ENCODE data around the gene STARD8. TPM values are rescaled to one million over a fixed set of nuclear protein-coding genes. Genes with fewer than 3 reads are reported as not detected.

The STARD8 gene
- total RNA-seq, 4 donors from 2014 or later = 0.60 to 11.6 (median 3.2) TPM

DNA sequence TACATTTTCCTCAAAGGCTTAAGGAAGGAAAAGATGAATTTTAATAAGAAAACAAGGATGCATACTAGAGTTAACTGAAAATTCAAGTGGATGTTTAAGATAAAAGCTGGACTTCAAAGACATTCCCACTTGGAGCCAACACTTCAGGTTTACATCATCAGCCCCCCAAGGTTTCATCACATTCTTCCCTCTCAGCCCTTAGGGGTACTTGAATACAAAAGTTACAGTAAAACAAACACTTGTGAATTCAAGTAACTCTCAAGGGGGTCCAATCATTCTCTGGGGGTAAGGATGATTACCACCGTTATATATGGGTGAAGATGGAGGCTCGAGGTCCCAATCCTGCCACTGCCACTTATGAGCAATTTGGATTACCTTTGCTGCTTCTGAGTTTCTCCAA, 36.1 kb downstream of the STARD8 start:
- DNase-seq = no peak
- Histone ChIP-seq H3K36me3 (no peaks in the 10 kb centered on the region), H3K27me3 (no peaks in the 10 kb centered on the region), H3K4me3 (no peak overlapping the region), H3K27ac (no peak overlapping the region), H3K4me1 (no peaks in the 10 kb centered on the region), H3K9me3 (no peaks in the 10 kb centered on the region)
- intact Hi-C loops (cut with DNase I; ENCODE audit: low total_unique reads) (no loop called here), in situ Hi-C loops (cut with MboI; ENCODE audit: low pct_ligation_motif_present in 1 of 4, low pct_unique_long_range_greater_than_20kb in 1 of 4, low sequenced_read_pairs in 3 of 4) (no loop called here)
- TF ChIP-seq POLR2A (IDR thresholded peaks at IDR 0.05) (no peak), EP300 (IDR thresholded peaks at IDR 0.05; ENCODE audit: low read depth) (no peak), POLR2AphosphoS5 (IDR thresholded peaks at IDR 0.05) (no peak)
- TF ChIP-seq, protein P1, sequence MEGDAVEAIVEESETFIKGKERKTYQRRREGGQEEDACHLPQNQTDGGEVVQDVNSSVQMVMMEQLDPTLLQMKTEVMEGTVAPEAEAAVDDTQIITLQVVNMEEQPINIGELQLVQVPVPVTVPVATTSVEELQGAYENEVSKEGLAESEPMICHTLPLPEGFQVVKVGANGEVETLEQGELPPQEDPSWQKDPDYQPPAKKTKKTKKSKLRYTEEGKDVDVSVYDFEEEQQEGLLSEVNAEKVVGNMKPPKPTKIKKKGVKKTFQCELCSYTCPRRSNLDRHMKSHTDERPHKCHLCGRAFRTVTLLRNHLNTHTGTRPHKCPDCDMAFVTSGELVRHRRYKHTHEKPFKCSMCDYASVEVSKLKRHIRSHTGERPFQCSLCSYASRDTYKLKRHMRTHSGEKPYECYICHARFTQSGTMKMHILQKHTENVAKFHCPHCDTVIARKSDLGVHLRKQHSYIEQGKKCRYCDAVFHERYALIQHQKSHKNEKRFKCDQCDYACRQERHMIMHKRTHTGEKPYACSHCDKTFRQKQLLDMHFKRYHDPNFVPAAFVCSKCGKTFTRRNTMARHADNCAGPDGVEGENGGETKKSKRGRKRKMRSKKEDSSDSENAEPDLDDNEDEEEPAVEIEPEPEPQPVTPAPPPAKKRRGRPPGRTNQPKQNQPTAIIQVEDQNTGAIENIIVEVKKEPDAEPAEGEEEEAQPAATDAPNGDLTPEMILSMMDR (IDR thresholded peaks at IDR 0.05) = no peak
- 82% methylated on average over 2 of the region's 2 CpGs; no CpG with 5 or more reads in 1 of the 2 donors for WGBS, 2 donors (ENCODE audit: low coverage in 1 of 2)

GRCh38 chrX:68684291-68684918, 36.9 kb downstream of the STARD8 start:
- Histone ChIP-seq H3K4me1 (no peaks in the 10 kb centered on the region), H3K36me3 (no peaks in the 10 kb centered on the region), H3K4me3 (no peak overlapping the region), H3K9me3 (no peaks in the 10 kb centered on the region), H3K27ac (peak overlapping the region in 1 of 4 donors; percentile 24), H3K27me3 (no peaks in the 10 kb centered on the region)
- intact Hi-C loops (cut with DNase I; ENCODE audit: low total_unique reads) = no loop called here
- in situ Hi-C loops (cut with MboI; ENCODE audit: low pct_ligation_motif_present in 1 of 4, low pct_unique_long_range_greater_than_20kb in 1 of 4, low sequenced_read_pairs in 3 of 4) = no loop called here
- DNase-seq = peak; percentile 18
- WGBS, 2 donors (ENCODE audit: low coverage in 1 of 2) = 62% methylated on average over 15 of the region's 15 CpGs; no CpG with 5 or more reads in 1 of the 2 donors
- TF ChIP-seq POLR2A (IDR thresholded peaks at IDR 0.05) = no peak
- no peak for TF ChIP-seq POLR2AphosphoS5 (IDR thresholded peaks at IDR 0.05)
- TF ChIP-seq, protein P1 (IDR thresholded peaks at IDR 0.05) = no peak
- TF ChIP-seq EP300 (IDR thresholded peaks at IDR 0.05; ENCODE audit: low read depth) = no peak

GRCh38 chrX:68684919-68685304, 37.4 kb downstream of the STARD8 start:
- H3K9me3 ChIP-seq = no peaks in the 10 kb centered on the region
- no peak for DNase-seq
- intact Hi-C loops (cut with DNase I; ENCODE audit: low total_unique reads) = no loop called here
- WGBS, 2 donors (ENCODE audit: low coverage in 1 of 2) = 70% methylated on average over 2 of the region's 2 CpGs; no CpG with 5 or more reads in 1 of the 2 donors
- in situ Hi-C loops (cut with MboI; ENCODE audit: low pct_ligation_motif_present in 1 of 4, low pct_unique_long_range_greater_than_20kb in 1 of 4, low sequenced_read_pairs in 3 of 4) = no loop called here
- no peaks in the 10 kb centered on the region for H3K4me1 ChIP-seq
- TF ChIP-seq POLR2A (IDR thresholded peaks at IDR 0.05) (no peak), POLR2AphosphoS5 (IDR thresholded peaks at IDR 0.05) (no peak)
- TF ChIP-seq, protein P1 (IDR thresholded peaks at IDR 0.05) = no peak
- H3K27ac ChIP-seq = peak overlapping the region in 1 of 4 donors; percentile 24
- no peak overlapping the region for H3K4me3 ChIP-seq
- no peaks in the 10 kb centered on the region for H3K36me3 ChIP-seq
- no peaks in the 10 kb centered on the region for H3K27me3 ChIP-seq

DNA sequence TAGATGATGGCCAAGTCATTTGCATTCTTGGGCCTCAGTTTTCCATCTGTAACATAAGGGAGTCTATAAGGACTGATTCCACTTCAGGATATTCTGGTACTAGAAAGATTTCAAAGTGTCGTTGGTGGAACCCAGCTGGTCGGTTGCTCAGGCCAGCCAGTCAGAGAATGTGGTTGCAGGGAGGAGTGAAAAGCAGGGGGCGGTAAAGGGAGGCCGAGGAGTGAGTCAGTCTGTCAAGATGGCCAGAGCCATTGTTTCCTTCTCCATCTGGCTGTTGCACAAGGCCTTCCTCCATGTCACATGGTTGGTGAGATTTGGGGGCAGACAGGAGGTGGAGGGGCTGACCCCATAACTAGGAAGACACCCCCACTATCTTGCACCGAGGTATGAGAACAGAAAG, 38.2 kb downstream of the STARD8 start:
- in situ Hi-C loops (cut with MboI; ENCODE audit: low pct_ligation_motif_present in 1 of 4, low pct_unique_long_range_greater_than_20kb in 1 of 4, low sequenced_read_pairs in 3 of 4) = no loop called here
- H3K4me3 ChIP-seq = no peak overlapping the region

More for the DNA sequence above, 38.2 kb downstream of the STARD8 start:
- Histone ChIP-seq H3K36me3 (no peaks in the 10 kb centered on the region), H3K9me3 (no peaks in the 10 kb centered on the region), H3K27me3 (no peaks in the 10 kb centered on the region), H3K4me1 (no peaks in the 10 kb centered on the region), H3K27ac (no peak overlapping the region)
- TF ChIP-seq, protein P1 (IDR thresholded peaks at IDR 0.05) = no peak
- TF ChIP-seq POLR2AphosphoS5 (IDR thresholded peaks at IDR 0.05) (no peak), POLR2A (IDR thresholded peaks at IDR 0.05) (no peak), EP300 (IDR thresholded peaks at IDR 0.05; ENCODE audit: low read depth) (no peak)
- no peak for DNase-seq
- WGBS, 2 donors (ENCODE audit: low coverage in 1 of 2) = 52 to 60% methylated on average over 1 to 5 of the region's 5 CpGs
- intact Hi-C loops (cut with DNase I; ENCODE audit: low total_unique reads) = no loop called here
